Skeletal muscle satellite cell (primary cell): Measurements from ENCODE around the gene ACLY.
A peak's percentile ranks its signal among the peaks of the same experiment; 100 is the strongest.

Source experiments
- H3K27me3 ChIP-seq: 2 replicates; pipeline ENCODE4 v1.7.0; 2013; ENCODE audit warnings: low read length; ENCODE audit not compliant: control insufficient read depth, insufficient read depth
- H3K36me3 ChIP-seq: 2 replicates; pipeline ENCODE4 v1.7.0; 2013; ENCODE audit warnings: mild to moderate bottlenecking, control low read depth, low read length; ENCODE audit not compliant: insufficient read depth
- H3K4me1 ChIP-seq: 2 replicates; pipeline ENCODE4 v1.7.0; 2013; ENCODE audit warnings: low read length; ENCODE audit not compliant: control insufficient read depth, insufficient read depth
- H3K4me2 ChIP-seq: 2 replicates; pipeline ENCODE4 v1.7.0; 2013; ENCODE audit warnings: mild to moderate bottlenecking, low read length
- H3K4me3 ChIP-seq: 2 replicates; pipeline ENCODE4 v1.7.0; 2013; ENCODE audit warnings: low read length
- H3K9ac ChIP-seq: 2 replicates; pipeline ENCODE4 v1.7.0; 2013; ENCODE audit warnings: mild to moderate bottlenecking, low read depth, low read length, moderate library complexity
- H3K9me3 ChIP-seq: replicated peaks from 2 replicates; pipeline ENCODE4 v1.7.0; 2013; ENCODE audit warnings: mild to moderate bottlenecking, control low read depth, low read length

The ACLY gene

DNA sequence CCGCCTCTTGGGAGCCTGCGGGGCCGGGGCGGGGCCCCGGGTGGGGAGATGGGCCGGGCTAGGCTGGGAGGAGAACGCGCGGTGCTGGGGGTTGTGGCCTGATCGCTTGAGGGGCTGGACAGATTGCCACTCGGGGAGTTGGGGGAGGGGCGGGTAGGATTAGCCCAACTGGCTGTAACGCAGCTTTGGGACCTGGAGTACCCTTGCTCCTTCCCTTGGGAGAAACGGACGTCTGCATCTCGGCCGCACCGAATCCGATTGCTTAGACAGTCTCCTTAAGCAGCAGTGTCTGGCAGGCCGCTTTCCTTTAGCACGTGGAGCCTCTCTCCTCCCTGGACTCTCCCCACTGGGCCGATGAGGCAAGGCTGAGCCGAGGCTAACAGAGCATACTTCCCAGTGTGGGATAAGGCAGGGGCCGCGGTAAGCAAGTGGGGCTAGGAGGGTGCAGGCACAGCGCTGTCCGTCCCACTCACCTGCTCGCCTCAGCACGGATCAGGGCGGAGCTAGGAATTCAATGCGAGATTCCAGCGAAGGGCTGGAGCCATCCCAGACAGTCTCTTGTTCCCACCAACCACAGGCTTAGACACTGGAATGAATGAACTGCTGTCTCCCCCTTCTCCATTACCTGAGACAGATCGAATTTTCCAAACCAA is 540 bp upstream of the ACLY start:
- Histone ChIP-seq H3K36me3 (no peaks in the 10 kb centered on the region), H3K4me2 (peak overlapping the region; percentile 82), H3K4me3 (peak overlapping the region; percentile 97), H3K9me3 (no peaks in the 10 kb centered on the region), H3K4me1 (peaks cover 41% of the 10 kb centered on the region), H3K9ac (peak overlapping the region; percentile 67), H3K27me3 (no peaks in the 10 kb centered on the region)

DNA sequence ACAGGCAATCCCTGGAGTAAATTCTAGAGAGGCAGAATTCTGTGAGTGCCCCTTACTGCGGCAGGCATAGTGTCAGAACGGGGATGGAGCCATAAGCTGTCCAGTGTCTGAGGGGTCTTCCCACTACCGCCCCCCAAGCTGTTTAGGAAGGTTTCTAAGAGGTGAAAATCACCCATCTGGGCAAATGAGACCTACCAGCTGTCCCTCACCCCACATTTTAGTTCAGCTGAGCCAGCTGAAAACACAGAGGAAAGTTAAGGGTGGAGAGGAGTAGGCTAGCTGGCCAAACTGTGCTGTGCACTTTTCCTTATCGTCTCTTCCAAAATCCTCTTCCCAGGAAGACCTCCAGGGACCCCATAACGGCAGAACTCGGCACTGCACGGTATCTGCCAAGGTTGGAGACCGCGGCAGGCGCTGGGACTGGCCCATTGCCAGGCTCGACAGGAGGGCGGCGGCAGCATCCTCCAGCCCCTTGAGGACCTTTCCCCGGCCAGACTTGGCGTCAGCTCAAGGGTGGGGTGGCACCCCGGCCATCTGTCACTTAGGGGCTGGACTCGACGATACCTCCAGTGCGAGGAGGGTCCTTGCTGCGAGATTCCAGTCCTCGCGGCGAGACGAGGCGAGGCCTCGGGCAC is 955 bp downstream of the ACLY start:
- Histone ChIP-seq H3K27me3 (no peaks in the 10 kb centered on the region), H3K9ac (peak overlapping the region; percentile 94), H3K4me2 (peak overlapping the region; percentile 88), H3K9me3 (no peaks in the 10 kb centered on the region), H3K36me3 (peaks cover 13% of the 10 kb centered on the region), H3K4me3 (peak overlapping the region; percentile 97), H3K4me1 (peaks cover 56% of the 10 kb centered on the region)

GRCh38 chr17:41917192-41917591 is 1.6 kb downstream of the ACLY start:
- H3K36me3 ChIP-seq, result peaks cover 19% of the 10 kb centered on the region
- H3K4me1 ChIP-seq, result peaks cover 57% of the 10 kb centered on the region
- H3K9me3 ChIP-seq, result no peaks in the 10 kb centered on the region
- peak overlapping the region; percentile 97 for H3K4me3 ChIP-seq
- peak overlapping the region; percentile 94 for H3K9ac ChIP-seq
- H3K27me3 ChIP-seq, result no peaks in the 10 kb centered on the region
- peak overlapping the region; percentile 88 for H3K4me2 ChIP-seq

DNA sequence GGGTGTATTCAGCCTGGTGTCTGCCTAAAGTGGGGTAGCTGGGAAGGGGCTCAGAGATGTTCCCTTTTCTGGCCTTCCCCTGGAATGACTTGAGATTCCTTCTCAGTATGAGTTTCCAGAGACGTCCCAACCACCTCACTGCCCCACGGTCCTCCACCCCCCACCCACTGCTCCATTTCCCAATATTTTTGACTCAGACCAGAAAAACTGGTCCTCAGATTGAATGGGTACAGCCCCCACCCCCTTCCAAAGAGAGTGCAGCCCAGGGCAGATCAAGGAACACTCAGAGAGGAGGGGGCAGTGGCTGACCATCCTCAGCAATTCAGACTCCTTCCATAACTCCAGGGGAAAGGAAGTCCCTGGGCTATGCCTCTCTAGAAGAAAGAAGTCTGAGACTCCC is 3.2 kb downstream of the ACLY start:
- Histone ChIP-seq H3K36me3 (peaks cover 32% of the 10 kb centered on the region), H3K9ac (no peak overlapping the region), H3K4me2 (peak overlapping the region; percentile 15), H3K4me1 (peaks cover 66% of the 10 kb centered on the region), H3K4me3 (no peak overlapping the region), H3K27me3 (no peaks in the 10 kb centered on the region), H3K9me3 (no peaks in the 10 kb centered on the region)

GRCh38 chr17:41915020-41915419 is 3.7 kb downstream of the ACLY start:
- Histone ChIP-seq H3K4me3 (no peak overlapping the region), H3K9me3 (no peaks in the 10 kb centered on the region), H3K27me3 (no peaks in the 10 kb centered on the region), H3K4me2 (peak overlapping the region; percentile 15), H3K36me3 (peaks cover 37% of the 10 kb centered on the region), H3K4me1 (peaks cover 70% of the 10 kb centered on the region), H3K9ac (no peak overlapping the region)

DNA sequence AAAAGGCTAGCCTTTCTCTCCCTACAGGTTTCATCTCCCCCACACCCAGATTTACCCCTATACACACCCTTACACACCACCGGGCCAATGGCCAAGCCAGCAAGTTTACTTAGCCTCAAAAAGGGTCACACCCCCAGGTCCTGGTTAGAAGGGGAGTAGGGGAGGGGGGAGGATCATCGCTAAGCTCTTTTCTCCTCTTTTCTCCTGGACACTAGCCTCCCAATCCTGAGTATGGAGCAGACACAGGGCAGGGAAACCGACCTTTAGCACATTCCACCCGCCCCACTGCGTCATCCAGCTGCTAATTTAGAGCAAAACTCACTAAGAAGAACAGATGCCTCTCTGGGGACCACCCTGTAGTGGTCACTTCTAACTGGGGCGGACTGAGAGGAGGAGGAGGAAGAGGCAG is 4.4 kb downstream of the ACLY start:
- peak overlapping the region; percentile 35 for H3K4me2 ChIP-seq
- peaks cover 67% of the 10 kb centered on the region for H3K4me1 ChIP-seq
- H3K27me3 ChIP-seq, result no peaks in the 10 kb centered on the region
- peaks cover 44% of the 10 kb centered on the region for H3K36me3 ChIP-seq
- H3K9ac ChIP-seq, result no peak overlapping the region
- H3K9me3 ChIP-seq, result no peaks in the 10 kb centered on the region
- H3K4me3 ChIP-seq, result no peak overlapping the region

DNA sequence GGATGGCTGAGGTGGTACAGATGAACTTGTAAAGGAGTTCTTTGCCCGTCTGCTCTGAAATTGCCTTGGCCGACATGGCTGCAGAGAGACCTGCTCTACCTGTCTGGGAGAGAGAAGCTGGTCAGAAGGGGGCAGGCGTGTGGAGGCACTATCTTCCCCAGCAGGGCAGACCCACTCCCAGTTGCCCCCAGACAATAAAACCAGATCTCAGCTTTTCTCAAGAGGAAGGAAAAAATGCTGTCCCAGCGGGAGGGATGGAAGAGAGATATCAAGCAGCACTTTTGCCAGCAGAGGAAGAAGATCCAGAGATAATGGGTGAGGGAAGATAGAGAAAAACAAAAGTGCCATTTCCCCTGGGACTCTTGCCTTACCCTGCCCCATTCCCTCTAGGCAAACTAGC is 5.0 kb downstream of the ACLY start:
- Histone ChIP-seq H3K27me3 (no peaks in the 10 kb centered on the region), H3K4me1 (peaks cover 64% of the 10 kb centered on the region), H3K36me3 (peaks cover 49% of the 10 kb centered on the region), H3K9me3 (no peaks in the 10 kb centered on the region), H3K4me2 (peak overlapping the region; percentile 6), H3K9ac (no peak overlapping the region), H3K4me3 (no peak overlapping the region)

GRCh38 chr17:41912925-41913324 is 5.8 kb downstream of the ACLY start:
- Histone ChIP-seq H3K9ac (no peak overlapping the region), H3K4me1 (peaks cover 70% of the 10 kb centered on the region), H3K4me3 (no peak overlapping the region), H3K36me3 (peaks cover 58% of the 10 kb centered on the region), H3K4me2 (no peak overlapping the region), H3K9me3 (no peaks in the 10 kb centered on the region), H3K27me3 (no peaks in the 10 kb centered on the region)

DNA sequence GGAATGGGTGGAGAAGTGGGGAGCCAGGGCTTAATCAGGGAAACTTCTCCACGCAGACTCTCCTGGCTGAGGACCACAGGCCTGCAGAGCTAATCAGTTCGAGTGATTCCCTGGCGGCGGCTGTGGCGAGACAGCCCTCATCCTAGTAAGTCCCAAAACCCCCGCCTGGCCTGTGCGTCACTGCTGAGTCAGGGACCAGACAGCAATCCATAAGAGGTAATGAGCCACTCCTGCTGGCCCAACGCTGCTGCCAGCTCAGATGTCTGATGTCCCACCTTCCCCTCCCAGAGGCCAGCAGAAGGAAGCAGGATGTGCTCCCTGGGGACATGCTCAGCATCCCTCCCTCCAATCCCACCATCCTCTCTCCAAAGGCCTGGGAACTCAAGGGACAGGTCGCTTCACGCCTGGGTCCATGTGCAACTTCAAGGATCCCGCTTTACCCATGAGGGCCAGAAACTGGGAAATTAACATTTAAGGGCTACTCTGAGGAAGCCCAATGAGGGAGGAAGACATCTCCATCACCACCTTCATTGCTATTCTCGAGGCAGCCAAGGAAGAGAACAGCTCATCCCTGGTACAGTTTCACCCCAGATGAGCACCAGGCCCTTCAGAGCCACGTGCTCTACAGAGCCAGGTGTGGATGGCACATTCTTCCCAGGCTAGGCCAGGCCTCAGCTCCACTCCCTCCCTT is 7.9 kb downstream of the ACLY start:
- Histone ChIP-seq H3K9ac (peak overlapping the region; percentile 25), H3K27me3 (no peaks in the 10 kb centered on the region), H3K9me3 (no peaks in the 10 kb centered on the region), H3K4me3 (no peak overlapping the region), H3K36me3 (peaks cover 77% of the 10 kb centered on the region), H3K4me2 (peak overlapping the region; percentile 68), H3K4me1 (peaks cover 72% of the 10 kb centered on the region)

DNA sequence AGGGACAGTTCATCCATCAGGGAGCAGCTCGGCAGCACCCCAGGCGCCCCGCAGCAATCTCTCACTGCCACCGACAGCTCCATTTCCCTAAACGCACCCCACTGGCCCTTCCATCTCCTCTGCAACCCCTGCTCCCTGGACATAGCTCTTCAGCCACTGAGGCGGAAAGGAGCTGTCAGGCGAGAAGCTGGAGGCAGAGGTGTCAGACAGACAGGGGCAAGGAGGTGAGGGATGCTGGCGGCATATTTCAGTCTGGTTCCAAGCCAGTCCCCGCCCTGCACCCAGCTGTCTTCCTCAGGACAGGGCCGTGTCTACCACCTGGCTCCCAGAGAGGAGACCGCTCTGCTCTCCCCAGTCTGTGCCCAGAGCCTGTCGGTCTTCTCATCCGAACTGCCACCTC is 9.7 kb downstream of the ACLY start:
- no peak overlapping the region for H3K4me2 ChIP-seq
- H3K4me3 ChIP-seq, result no peak overlapping the region
- H3K27me3 ChIP-seq, result no peaks in the 10 kb centered on the region
- H3K9ac ChIP-seq, result no peak overlapping the region
- peaks cover 94% of the 10 kb centered on the region for H3K36me3 ChIP-seq
- no peaks in the 10 kb centered on the region for H3K9me3 ChIP-seq
- H3K4me1 ChIP-seq, result peaks cover 54% of the 10 kb centered on the region

DNA sequence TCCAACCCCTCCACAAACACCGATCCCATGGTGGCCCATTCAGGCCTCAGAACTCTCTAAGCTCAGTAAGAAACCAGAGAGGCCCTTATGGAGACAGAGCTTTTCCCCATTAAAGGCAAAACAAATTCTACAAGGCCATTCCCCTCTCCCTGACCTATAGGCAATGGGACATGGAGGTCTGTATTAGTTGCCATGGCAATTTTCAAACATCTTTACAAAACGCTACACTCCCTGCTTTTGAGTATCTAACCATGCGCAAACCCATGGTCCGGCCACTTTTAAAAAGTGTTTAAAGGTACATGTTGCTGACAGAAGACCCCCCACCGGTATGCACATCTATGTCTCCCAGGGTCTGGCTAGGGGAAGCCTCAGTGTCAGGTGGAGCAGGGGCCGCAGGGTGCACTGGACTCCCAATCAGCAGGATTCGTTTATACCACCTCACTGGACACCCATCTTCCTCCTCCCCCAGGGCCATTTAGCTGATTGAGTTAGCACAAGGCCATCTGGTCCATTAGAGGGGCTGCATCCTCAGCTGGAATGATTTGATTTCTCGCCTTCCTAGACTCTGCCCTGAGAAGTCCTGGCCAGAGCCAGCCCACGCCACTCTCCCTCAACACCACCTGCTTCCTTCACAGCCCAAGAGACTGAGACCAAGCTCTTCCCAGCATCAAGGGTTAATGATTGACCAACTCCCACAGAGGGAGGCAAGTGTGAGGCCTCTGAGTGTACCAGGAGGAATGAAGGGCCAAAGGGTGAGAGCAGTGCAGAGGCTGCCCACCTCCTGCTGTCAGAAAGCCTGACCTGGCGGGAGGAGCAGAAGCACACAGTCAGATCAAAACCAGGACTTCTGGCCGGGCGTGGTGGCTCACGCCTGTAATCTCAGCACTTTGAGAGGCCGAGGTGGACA is 10.9 kb downstream of the ACLY start:
- H3K27me3 ChIP-seq, result no peaks in the 10 kb centered on the region
- no peak overlapping the region for H3K4me3 ChIP-seq
- peak overlapping the region; percentile 36 for H3K4me2 ChIP-seq
- H3K36me3 ChIP-seq, result peaks cover 88% of the 10 kb centered on the region
- peaks cover 42% of the 10 kb centered on the region for H3K4me1 ChIP-seq
- no peaks in the 10 kb centered on the region for H3K9me3 ChIP-seq
- H3K9ac ChIP-seq, result no peak overlapping the region
